Parathyroid adenoma (tissue), 2 donors: ENCODE measurements around the gene WDR70.

ENCODE experiments used
- H2AFZ ChIP-seq: fragments of 300-600 bp; sonication (generic); one replicate; pipeline ENCODE4 v1.7.0; 2017; ENCODE audit warnings: antibody characterized with exemption, mild to moderate bottlenecking
- H3K27ac ChIP-seq: fragments of 300-600 bp; sonication (generic); one replicate; pipeline ENCODE4 v1.7.0; 2017
- H3K27me3 ChIP-seq: fragments of 300-600 bp; sonication (generic); one replicate; pipeline ENCODE4 v1.7.0; 2017; ENCODE audit warnings: low read length; ENCODE audit not compliant: control insufficient read depth, insufficient read depth
- H3K36me3 ChIP-seq: fragments of 300-600 bp; sonication (generic); one replicate; pipeline ENCODE4 v1.7.0; 2017; ENCODE audit warnings: low read length; ENCODE audit not compliant: control insufficient read depth, insufficient read depth
- H3K4me1 ChIP-seq: fragments of 300-600 bp; sonication (generic); one replicate; pipeline ENCODE4 v1.7.0; 2017; ENCODE audit warnings: control low read depth
- H3K4me2 ChIP-seq: fragments of 300-600 bp; sonication (generic); one replicate; pipeline ENCODE4 v1.7.0; 2017; ENCODE audit warnings: low read length
- H3K4me3 ChIP-seq: fragments of 300-600 bp; sonication (generic); one replicate; pipeline ENCODE4 v1.7.0; 2017; ENCODE audit warnings: low read depth, low read length
- H3K79me2 ChIP-seq: fragments of 300-600 bp; sonication (generic); one replicate; pipeline ENCODE4 v1.7.0; 2017; ENCODE audit warnings: control low read depth
- H3K9ac ChIP-seq: fragments of 300-600 bp; sonication (generic); one replicate; pipeline ENCODE4 v1.7.0; 2017; ENCODE audit warnings: mild to moderate bottlenecking
- H3K9me3 ChIP-seq: fragments of 300-600 bp; sonication (generic); one replicate; pipeline ENCODE4 v1.7.0; 2017; ENCODE audit warnings: low read length; ENCODE audit not compliant: control insufficient read depth
- CTCF ChIP-seq: fragments of 300-600 bp; sonication (generic); IDR thresholded peaks from one replicate; pipeline ENCODE4 v1.7.0; 2017; ENCODE audit warnings: antibody characterized with exemption, mild to moderate bottlenecking
- donor health status: primary hyperparathyroidism.

The WDR70 gene

GRCh38 chr5:37490931-37491330 is 111.8 kb downstream of the WDR70 start:
- Histone ChIP-seq H3K9ac (no peak overlapping the region), H3K4me3 (no peak overlapping the region), H3K27ac (no peak overlapping the region), H3K4me2 (no peak overlapping the region), H3K79me2 (peaks cover 7% of the 10 kb centered on the region), H3K36me3 (no peaks in the 10 kb centered on the region), H3K27me3 (no peaks in the 10 kb centered on the region), H3K9me3 (no peaks in the 10 kb centered on the region), H2AFZ (no peak overlapping the region), H3K4me1 (no peaks in the 10 kb centered on the region)
- TF ChIP-seq CTCF, result no peak

GRCh38 chr5:37492778-37493555 is 113.8 kb downstream of the WDR70 start:
- no peaks in the 10 kb centered on the region for H3K27me3 ChIP-seq
- H3K4me2 ChIP-seq, result no peak overlapping the region
- no peak overlapping the region for H3K9ac ChIP-seq
- H3K27ac ChIP-seq, result no peak overlapping the region
- no peak overlapping the region for H2AFZ ChIP-seq
- H3K9me3 ChIP-seq, result no peaks in the 10 kb centered on the region
- no peaks in the 10 kb centered on the region for H3K4me1 ChIP-seq
- peaks cover 7% of the 10 kb centered on the region for H3K79me2 ChIP-seq
- TF ChIP-seq CTCF, result no peak
- H3K36me3 ChIP-seq, result no peaks in the 10 kb centered on the region
- H3K4me3 ChIP-seq, result no peak overlapping the region

GRCh38 chr5:37494756-37495155 is 115.6 kb downstream of the WDR70 start:
- TF ChIP-seq CTCF, result no peak
- no peaks in the 10 kb centered on the region for H3K36me3 ChIP-seq
- no peak overlapping the region for H3K4me2 ChIP-seq
- H3K4me1 ChIP-seq, result no peaks in the 10 kb centered on the region
- H3K27me3 ChIP-seq, result no peaks in the 10 kb centered on the region
- H3K9me3 ChIP-seq, result no peaks in the 10 kb centered on the region
- H3K27ac ChIP-seq, result no peak overlapping the region
- no peaks in the 10 kb centered on the region for H3K79me2 ChIP-seq
- H2AFZ ChIP-seq, result no peak overlapping the region
- H3K4me3 ChIP-seq, result no peak overlapping the region
- no peak overlapping the region for H3K9ac ChIP-seq

GRCh38 chr5:37495210-37495609 is 116.1 kb downstream of the WDR70 start:
- Histone ChIP-seq H3K9ac (no peak overlapping the region), H3K9me3 (no peaks in the 10 kb centered on the region), H3K36me3 (no peaks in the 10 kb centered on the region), H3K27me3 (no peaks in the 10 kb centered on the region), H3K4me3 (no peak overlapping the region), H3K79me2 (peaks cover 2% of the 10 kb centered on the region), H3K4me2 (no peak overlapping the region), H3K27ac (no peak overlapping the region), H3K4me1 (no peaks in the 10 kb centered on the region), H2AFZ (no peak overlapping the region)
- no peak for TF ChIP-seq CTCF
